HUES6 (cell line): Measurements from ENCODE around the gene NR3C1.

Source experiments
- H3K27ac ChIP-seq: 2 replicates; pipeline ENCODE4 v1.7.0; 2013; ENCODE audit warnings: low read depth, mild to moderate bottlenecking, low read length, inconsistent platforms
- H3K27me3 ChIP-seq: 2 replicates; pipeline ENCODE4 v1.6.1; 2013; ENCODE audit warnings: low read length; ENCODE audit not compliant: control insufficient read depth, insufficient read depth
- H3K36me3 ChIP-seq: 2 replicates; pipeline ENCODE4 v1.6.1; 2013; ENCODE audit warnings: low read length; ENCODE audit not compliant: control insufficient read depth, insufficient read depth
- H3K4me1 ChIP-seq: 2 replicates; pipeline ENCODE4 v1.6.1; 2013; ENCODE audit warnings: low read length; ENCODE audit not compliant: control insufficient read depth, insufficient read depth
- H3K4me3 ChIP-seq: 2 replicates; pipeline ENCODE4 v1.5.1; 2013; ENCODE audit warnings: low read depth, low read length
- H3K9ac ChIP-seq: one replicate; pipeline ENCODE4 v1.6.1; 2013; ENCODE audit warnings: mild to moderate bottlenecking, low read length
- H3K9me3 ChIP-seq: 2 replicates; pipeline ENCODE4 v1.6.1; 2013; ENCODE audit warnings: low read depth, low read length; ENCODE audit not compliant: control insufficient read depth, insufficient read depth

NR3C1 gene

DNA sequence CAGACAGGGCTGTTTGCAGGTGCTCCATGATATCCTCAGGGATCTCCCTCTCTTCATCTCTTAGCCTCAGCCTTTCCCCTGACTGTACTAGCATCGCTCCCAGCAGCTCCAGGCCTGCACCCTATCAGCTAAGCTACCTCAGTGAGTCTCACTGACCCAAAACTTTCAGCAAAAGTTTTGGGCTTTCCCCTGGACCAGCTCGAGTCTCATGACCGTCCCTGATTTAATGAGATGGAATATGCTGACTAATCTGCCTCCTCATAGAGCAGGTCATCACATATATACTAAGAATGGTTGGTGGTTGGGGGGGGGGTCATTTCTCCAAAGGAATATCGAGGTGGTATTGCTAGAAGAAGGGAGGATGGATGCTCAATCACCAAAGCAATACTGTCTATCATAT, 151.5 kb downstream of the NR3C1 start:
- no peak overlapping the region for H3K4me3 ChIP-seq
- H3K9me3 ChIP-seq, result no peaks in the 10 kb centered on the region
- no peaks in the 10 kb centered on the region for H3K4me1 ChIP-seq
- no peaks in the 10 kb centered on the region for H3K27me3 ChIP-seq
- H3K27ac ChIP-seq, result no peak overlapping the region
- no peaks in the 10 kb centered on the region for H3K36me3 ChIP-seq
- no peak overlapping the region for H3K9ac ChIP-seq

DNA sequence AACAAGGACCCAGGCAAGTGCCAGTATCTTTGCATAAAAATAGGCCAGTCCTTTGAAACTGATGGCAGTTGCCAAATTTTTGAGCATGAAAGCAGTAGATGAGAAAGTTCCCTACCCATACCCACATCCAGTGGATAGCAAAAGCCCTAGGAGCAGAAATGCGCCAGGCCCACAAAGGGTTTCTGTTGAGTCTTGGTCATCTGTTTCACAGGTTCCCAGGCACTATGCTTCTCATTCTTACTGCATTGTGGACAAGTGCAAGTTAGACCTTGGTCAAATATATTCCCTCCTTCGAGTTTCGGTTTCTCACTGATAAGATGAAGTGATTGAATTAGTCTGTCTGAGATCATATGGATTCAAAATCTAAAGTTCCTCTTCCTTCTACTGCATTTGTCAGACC, 152.3 kb downstream of the NR3C1 start:
- H3K27me3 ChIP-seq, result no peaks in the 10 kb centered on the region
- H3K36me3 ChIP-seq, result no peaks in the 10 kb centered on the region
- no peaks in the 10 kb centered on the region for H3K9me3 ChIP-seq
- H3K4me3 ChIP-seq, result no peak overlapping the region
- H3K9ac ChIP-seq, result no peak overlapping the region
- no peaks in the 10 kb centered on the region for H3K4me1 ChIP-seq
- H3K27ac ChIP-seq, result no peak overlapping the region

DNA sequence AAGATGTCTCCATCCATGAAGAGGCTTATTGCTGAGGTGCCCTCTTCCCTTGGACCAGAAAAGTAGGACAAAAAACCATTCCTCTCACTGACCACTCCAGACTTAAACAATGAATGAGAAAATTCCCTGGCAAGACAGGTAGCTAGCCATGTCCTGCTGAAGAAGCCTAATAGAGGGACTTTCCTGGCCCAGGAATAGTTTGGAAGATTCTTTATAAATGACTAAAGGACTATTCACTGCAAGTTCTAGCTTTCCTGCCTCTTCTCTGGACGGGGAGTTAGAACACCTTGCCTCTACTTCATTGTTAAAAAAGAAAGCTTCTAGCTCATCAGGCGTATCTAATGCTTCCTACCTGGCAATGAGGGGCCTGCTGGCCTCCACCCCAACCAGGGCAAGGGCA, 153.6 kb downstream of the NR3C1 start:
- H3K9me3 ChIP-seq, result peaks cover 5% of the 10 kb centered on the region; the same call in 1 of the 2 replicates
- no peaks in the 10 kb centered on the region for H3K4me1 ChIP-seq
- H3K36me3 ChIP-seq, result no peaks in the 10 kb centered on the region
- H3K27ac ChIP-seq, result no peak overlapping the region
- H3K9ac ChIP-seq, result no peak overlapping the region
- H3K27me3 ChIP-seq, result no peaks in the 10 kb centered on the region
- no peak overlapping the region for H3K4me3 ChIP-seq

DNA sequence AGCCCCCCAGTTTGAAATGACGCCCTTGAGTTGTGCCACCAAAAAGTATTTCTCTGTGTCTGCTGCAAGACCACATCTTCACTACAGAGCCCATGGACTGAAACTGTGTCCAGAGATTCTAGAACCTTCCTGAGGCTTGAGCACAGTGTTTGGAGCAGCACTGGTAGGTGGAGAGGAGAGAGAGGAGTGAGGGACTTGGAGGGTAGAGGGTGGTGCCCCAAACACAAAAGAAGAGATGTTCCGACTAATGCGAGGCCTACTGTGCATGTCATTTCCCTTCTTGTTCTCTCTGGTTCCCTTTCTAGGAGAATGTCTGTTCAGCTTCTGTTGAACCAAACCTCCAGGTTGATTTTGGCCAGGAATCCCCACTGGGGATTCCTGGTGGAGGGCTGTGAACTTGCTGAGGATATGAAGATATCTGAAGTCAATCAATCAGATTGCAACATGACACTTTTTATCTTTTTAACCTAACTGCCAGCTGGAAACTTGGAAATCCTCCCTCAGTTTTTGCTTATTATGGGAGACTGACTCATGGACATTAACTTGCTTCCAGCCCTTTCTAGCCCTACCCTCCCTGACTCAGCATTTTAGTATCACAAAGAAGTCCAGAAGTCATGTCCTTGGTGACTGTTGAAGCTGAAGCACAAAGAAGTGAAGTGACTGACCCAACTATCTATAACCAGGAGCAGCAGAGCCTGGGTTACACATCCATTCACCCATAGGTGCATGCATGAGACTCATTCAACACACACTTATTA, 154.5 kb downstream of the NR3C1 start:
- Histone ChIP-seq H3K27ac (no peak overlapping the region), H3K9ac (no peak overlapping the region), H3K27me3 (no peaks in the 10 kb centered on the region), H3K4me1 (no peaks in the 10 kb centered on the region), H3K4me3 (no peak overlapping the region), H3K36me3 (no peaks in the 10 kb centered on the region), H3K9me3 (peaks cover 5% of the 10 kb centered on the region; the same call in 1 of the 2 replicates)

DNA sequence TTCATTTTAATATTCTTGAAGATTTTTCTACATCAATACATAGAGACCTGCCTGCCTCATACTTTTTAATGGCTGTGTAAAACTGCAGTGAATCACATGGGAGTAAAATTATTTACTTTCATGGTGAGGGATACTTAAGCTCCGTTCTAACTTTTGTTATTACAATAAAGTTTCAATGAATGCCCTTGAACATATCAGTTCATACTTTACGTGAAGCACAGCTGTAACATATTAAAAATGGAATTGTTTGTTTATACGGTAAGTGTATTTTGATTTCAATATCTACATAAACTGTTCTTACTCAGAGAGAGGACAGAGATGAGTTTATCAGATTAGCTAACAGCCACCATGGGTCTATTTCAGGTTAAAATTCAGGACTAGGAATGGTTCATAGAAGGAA, 155.1 kb downstream of the NR3C1 start:
- H3K27ac ChIP-seq, result no peak overlapping the region
- no peaks in the 10 kb centered on the region for H3K27me3 ChIP-seq
- H3K9ac ChIP-seq, result no peak overlapping the region
- peaks cover 2% of the 10 kb centered on the region; the same call in 1 of the 2 replicates for H3K4me1 ChIP-seq
- no peak overlapping the region for H3K4me3 ChIP-seq
- H3K9me3 ChIP-seq, result peaks cover 5% of the 10 kb centered on the region; the same call in 1 of the 2 replicates
- no peaks in the 10 kb centered on the region for H3K36me3 ChIP-seq

DNA sequence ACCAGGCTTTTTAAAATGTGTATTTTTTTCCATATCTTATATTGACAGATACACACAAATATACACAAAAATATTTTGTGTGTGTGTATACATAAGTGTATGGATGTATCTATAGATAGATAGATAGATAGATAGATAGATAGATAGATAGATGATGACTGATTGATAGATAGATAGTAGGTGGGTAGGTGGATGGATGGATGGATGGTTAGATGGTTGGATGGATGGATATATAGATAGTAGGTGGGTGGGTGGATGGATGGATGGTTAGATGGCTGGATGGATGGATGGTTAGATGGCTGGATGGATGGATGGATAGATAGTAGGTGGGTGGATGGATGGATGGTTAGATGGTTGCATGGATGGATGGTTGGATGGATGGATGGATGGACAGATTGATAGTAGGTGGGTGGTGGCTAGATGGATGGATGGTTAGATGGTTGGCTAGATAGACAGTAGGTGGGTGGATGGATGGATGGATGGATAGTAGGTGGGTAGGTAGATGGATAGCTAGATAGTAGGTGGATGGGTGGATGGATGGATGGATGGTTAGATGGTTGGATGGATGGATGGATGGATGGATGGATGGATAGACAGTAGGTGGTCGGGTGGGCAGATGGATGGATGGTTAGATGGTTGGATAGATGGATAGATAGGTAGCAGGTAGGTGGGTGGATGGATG, 156.2 kb downstream of the NR3C1 start:
- Histone ChIP-seq H3K27me3 (no peaks in the 10 kb centered on the region), H3K9ac (no peak overlapping the region), H3K4me3 (no peak overlapping the region), H3K36me3 (no peaks in the 10 kb centered on the region), H3K4me1 (peaks cover 2% of the 10 kb centered on the region; the same call in 1 of the 2 replicates), H3K9me3 (peaks cover 5% of the 10 kb centered on the region; the same call in 1 of the 2 replicates), H3K27ac (no peak overlapping the region)

DNA sequence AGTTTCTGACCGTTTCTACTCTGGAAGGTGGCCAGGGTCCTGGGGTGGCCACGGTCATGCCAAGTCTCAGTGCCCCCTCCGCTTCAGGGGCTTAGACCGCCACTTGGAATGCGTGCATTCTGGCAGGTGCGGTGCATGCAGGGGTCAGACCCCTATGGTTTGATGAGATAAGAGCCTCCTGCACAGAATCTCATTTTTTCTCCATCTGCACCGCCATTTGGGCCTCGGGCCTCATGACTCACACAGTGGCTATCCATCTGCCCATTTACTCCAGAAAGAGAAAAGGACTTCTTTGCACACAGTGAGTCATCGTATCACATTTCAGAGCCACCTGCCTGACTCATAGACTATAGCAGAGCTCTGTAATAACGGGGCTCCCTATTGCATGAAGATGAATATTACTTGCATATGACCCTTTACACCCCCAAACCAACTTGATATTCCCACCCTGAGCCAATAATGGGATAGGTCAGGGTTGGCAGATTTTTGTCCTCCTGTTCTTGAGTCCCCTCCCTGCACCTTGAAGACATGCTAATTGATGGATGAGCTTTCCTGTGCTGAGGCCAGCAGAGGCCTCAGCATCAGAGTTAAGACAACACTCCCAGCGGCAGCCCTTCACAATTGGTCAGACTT, 157.4 kb downstream of the NR3C1 start:
- no peak overlapping the region for H3K4me3 ChIP-seq
- peaks cover 5% of the 10 kb centered on the region; the same call in 1 of the 2 replicates for H3K9me3 ChIP-seq
- H3K36me3 ChIP-seq, result no peaks in the 10 kb centered on the region
- H3K4me1 ChIP-seq, result peaks cover 2% of the 10 kb centered on the region; the same call in 1 of the 2 replicates
- no peaks in the 10 kb centered on the region for H3K27me3 ChIP-seq
- H3K9ac ChIP-seq, result no peak overlapping the region
- H3K27ac ChIP-seq, result no peak overlapping the region

DNA sequence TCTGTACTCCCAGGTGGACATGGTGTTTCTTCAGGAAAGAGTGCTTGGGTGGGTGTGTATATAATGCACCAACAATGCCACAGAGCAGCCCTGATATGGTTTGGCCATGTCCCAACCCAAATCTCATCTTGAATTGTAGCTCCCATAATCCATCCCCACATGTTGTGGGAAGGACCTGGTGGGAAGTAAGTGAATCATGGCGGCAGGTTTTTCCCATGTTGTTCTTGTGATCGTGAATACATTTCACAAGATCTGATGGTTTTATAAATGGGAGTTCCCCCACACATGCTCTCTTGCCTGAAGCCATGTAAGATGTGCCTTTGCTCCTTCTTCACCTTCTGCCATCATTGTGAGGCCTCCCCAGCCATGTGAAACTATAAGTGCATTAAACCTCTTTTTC, 158.5 kb downstream of the NR3C1 start:
- H3K27ac ChIP-seq, result no peak overlapping the region
- H3K4me3 ChIP-seq, result no peak overlapping the region
- H3K36me3 ChIP-seq, result no peaks in the 10 kb centered on the region
- H3K27me3 ChIP-seq, result no peaks in the 10 kb centered on the region
- peaks cover 2% of the 10 kb centered on the region; the same call in 1 of the 2 replicates for H3K4me1 ChIP-seq
- H3K9ac ChIP-seq, result no peak overlapping the region
- peaks cover 5% of the 10 kb centered on the region; the same call in 1 of the 2 replicates for H3K9me3 ChIP-seq

DNA sequence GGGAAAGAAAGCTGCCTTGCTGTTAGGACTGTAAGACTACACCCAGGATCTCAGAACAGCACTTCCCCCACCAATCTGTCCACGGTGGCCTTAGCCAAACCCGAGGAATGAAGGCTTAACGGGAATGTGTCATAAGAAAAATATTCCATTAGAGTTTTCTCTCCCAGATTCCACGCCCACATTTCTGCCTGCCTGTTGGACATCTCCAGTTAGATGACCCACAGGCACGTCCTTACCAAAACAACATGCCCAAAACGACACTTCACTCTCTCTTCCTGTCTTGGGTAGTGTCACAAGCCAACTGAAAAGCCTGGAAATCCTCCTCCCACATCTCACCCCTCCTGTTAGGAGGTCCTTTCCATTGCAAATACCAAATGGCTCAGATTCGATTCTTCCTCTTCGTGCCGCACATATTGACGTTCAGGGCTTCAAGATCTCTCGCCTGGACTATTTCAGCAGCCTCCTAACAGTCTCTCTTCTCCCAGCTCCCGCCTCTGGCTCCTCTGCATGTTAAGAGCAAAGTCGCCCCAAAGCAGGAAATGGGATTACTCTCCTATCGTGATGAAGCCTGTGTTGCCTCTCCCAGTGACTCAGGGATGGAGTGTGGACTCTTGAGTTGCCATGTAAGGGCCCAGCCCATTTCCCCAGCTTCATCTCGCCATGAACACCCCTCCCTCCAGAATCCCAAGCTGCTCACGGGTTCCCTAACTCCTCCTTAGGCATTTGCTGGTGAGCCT, 159.3 kb downstream of the NR3C1 start:
- no peaks in the 10 kb centered on the region for H3K36me3 ChIP-seq
- H3K4me1 ChIP-seq, result peaks cover 2% of the 10 kb centered on the region; the same call in 1 of the 2 replicates
- no peak overlapping the region for H3K27ac ChIP-seq
- H3K4me3 ChIP-seq, result no peak overlapping the region
- H3K9me3 ChIP-seq, result peaks cover 5% of the 10 kb centered on the region; the same call in 1 of the 2 replicates
- peak overlapping the region; percentile 1 for H3K9ac ChIP-seq
- no peaks in the 10 kb centered on the region for H3K27me3 ChIP-seq

DNA sequence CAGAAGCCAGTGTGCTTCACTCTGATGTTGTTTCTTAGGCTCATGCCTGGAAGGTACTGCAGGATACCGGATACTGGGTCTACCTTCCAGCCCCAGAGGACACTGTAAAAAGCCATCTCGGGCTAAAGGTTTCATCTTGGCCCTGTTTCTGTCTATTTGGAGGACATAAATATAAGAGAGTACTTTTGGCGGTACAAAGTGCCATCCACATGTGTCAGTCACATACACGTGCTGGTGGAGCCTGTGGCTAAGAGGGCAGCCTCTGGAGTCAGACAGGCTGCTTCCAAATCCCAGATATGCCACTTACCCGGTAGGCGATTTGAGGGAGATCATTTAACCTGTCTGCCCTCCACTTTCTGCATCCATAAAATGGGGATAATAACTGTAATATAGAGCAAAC, 160.4 kb downstream of the NR3C1 start:
- H3K9ac ChIP-seq, result no peak overlapping the region
- H3K27me3 ChIP-seq, result no peaks in the 10 kb centered on the region
- peaks cover 2% of the 10 kb centered on the region; the same call in 1 of the 2 replicates for H3K4me1 ChIP-seq
- H3K9me3 ChIP-seq, result peaks cover 5% of the 10 kb centered on the region; the same call in 1 of the 2 replicates
- H3K36me3 ChIP-seq, result no peaks in the 10 kb centered on the region
- H3K27ac ChIP-seq, result no peak overlapping the region
- no peak overlapping the region for H3K4me3 ChIP-seq
